Lower leg skin (tissue), 3 donors: ENCODE results near the gene YAE1.

Experiments
- CTCF ChIP-seq, 3 donors: fragments of 450-650 bp; IDR thresholded peaks; one replicate each; pipeline ENCODE4 v1.5.1; 2016; ENCODE audit warnings: antibody characterized with exemption in 3 of 3, mild to moderate bottlenecking in 3 of 3, moderate library complexity in 2 of 3
- POLR2A ChIP-seq, 2 donors: fragments of 450-650 bp; IDR thresholded peaks; one replicate each; pipeline ENCODE4 v1.6.1; 2016 to 2017; ENCODE audit warnings: antibody characterized with exemption in 2 of 2, mild to moderate bottlenecking in 1 of 2, moderate library complexity in 1 of 2

- no peak for TF ChIP-seq POLR2A (IDR thresholded peaks at IDR 0.05)
- no peak for TF ChIP-seq CTCF (IDR thresholded peaks at IDR 0.05)
These were observed 36.1 kb downstream of the YAE1 start for GRCh38 chr7:39602351-39602750.
